Muscle layer of colon (tissue), 2 donors: ENCODE results near the gene LRRC75B.
"Not testable (repeated sequence)": the region's sequence is repeated elsewhere in the genome, so short reads cannot be mapped to it uniquely, and the experiment has no call there.

Experiments
- H3K27ac ChIP-seq: one replicate; pipeline ENCODE4 v1.7.0; 2013; ENCODE audit warnings: low read depth, mild to moderate bottlenecking, low read length, moderate library complexity
- H3K27me3 ChIP-seq, 2 donors: one replicate each; pipeline ENCODE4 v1.7.0; 2013; ENCODE audit warnings: low read length in 2 of 2, mild to moderate bottlenecking in 2 of 2; ENCODE audit not compliant: insufficient read depth in 2 of 2, control insufficient read depth in 1 of 2
- H3K36me3 ChIP-seq: one replicate; pipeline ENCODE4 v1.7.0; 2013; ENCODE audit warnings: mild to moderate bottlenecking, low read length; ENCODE audit not compliant: insufficient read depth
- H3K4me1 ChIP-seq: one replicate; pipeline ENCODE4 v1.7.0; 2013; ENCODE audit warnings: mild to moderate bottlenecking, low read length; ENCODE audit not compliant: insufficient read depth
- H3K4me3 ChIP-seq, 2 donors: one replicate each; pipeline ENCODE4 v1.7.0; 2013; ENCODE audit warnings: low read length in 2 of 2, low read depth in 1 of 2, mild to moderate bottlenecking in 1 of 2, moderate library complexity in 1 of 2
- H3K9ac ChIP-seq: one replicate; pipeline ENCODE4 v1.7.0; 2013; ENCODE audit warnings: low read length
- H3K9me3 ChIP-seq: one replicate; pipeline ENCODE4 v1.7.0; 2013; ENCODE audit warnings: mild to moderate bottlenecking, low read length
- donor health status: abdominal sarcoma.
- donor health status: Adenocarcinoma of cecum.

Gene LRRC75B

GRCh38 chr22:24592851-24593558, at the start of gene LRRC75B:
LRRC75B (minus strand) TSS chr22:24593073; CDS start chr22:24593039, 34 bp downstream.
- Histone ChIP-seq H3K9ac (peak within 1 kb of the TSS; percentile 49), H3K27ac (peak within 1 kb of the TSS; percentile 82)

GRCh38 chr22:24642307-24642706, 49.4 kb upstream of the LRRC75B start:
- not testable (repeated sequence) for H3K9ac ChIP-seq, H3K27ac ChIP-seq, H3K36me3 ChIP-seq, H3K4me3 ChIP-seq, H3K4me1 ChIP-seq, H3K27me3 ChIP-seq, H3K9me3 ChIP-seq

More at GRCh38 chr22:24592851-24593558, at the start of gene LRRC75B:
- peaks cover 11% of the 10 kb centered on the region for H3K36me3 ChIP-seq
- H3K9me3 ChIP-seq, result no peaks in the 10 kb centered on the region
- H3K4me1 ChIP-seq, result peaks cover 20% of the 10 kb centered on the region
- H3K27me3 ChIP-seq, result no peaks in the 10 kb centered on the region
- H3K4me3 ChIP-seq, result peak within 1 kb of the TSS; percentile 61 to 68

GRCh38 chr22:24636513-24636912, 43.6 kb upstream of the LRRC75B start:
- not testable (repeated sequence) for H3K9ac ChIP-seq, H3K9me3 ChIP-seq, H3K4me1 ChIP-seq, H3K27me3 ChIP-seq, H3K36me3 ChIP-seq, H3K4me3 ChIP-seq, H3K27ac ChIP-seq

GRCh38 chr22:24634776-24635389, 42.0 kb upstream of the LRRC75B start:
- not testable (repeated sequence) for H3K4me1 ChIP-seq, H3K36me3 ChIP-seq, H3K27me3 ChIP-seq, H3K27ac ChIP-seq, H3K9ac ChIP-seq, H3K9me3 ChIP-seq, H3K4me3 ChIP-seq

- not testable (repeated sequence) for H3K4me1 ChIP-seq, H3K9ac ChIP-seq, H3K27me3 ChIP-seq, H3K27ac ChIP-seq, H3K36me3 ChIP-seq, H3K4me3 ChIP-seq, H3K9me3 ChIP-seq
These were observed 40.6 kb upstream of the LRRC75B start for GRCh38 chr22:24633231-24634023.

GRCh38 chr22:24632642-24633041, 39.8 kb upstream of the LRRC75B start:
- not testable (repeated sequence) for H3K36me3 ChIP-seq, H3K9ac ChIP-seq, H3K4me1 ChIP-seq, H3K4me3 ChIP-seq, H3K27me3 ChIP-seq, H3K9me3 ChIP-seq, H3K27ac ChIP-seq

- H3K4me1 ChIP-seq, H3K9ac ChIP-seq, H3K4me3 ChIP-seq, H3K9me3 ChIP-seq, H3K27me3 ChIP-seq, H3K36me3 ChIP-seq, H3K27ac ChIP-seq: not testable (repeated sequence)
These were observed 38.7 kb upstream of the LRRC75B start for GRCh38 chr22:24631430-24632122.

- H3K4me1 ChIP-seq, result not testable (repeated sequence)
These were observed 38.0 kb upstream of the LRRC75B start for GRCh38 chr22:24630812-24631427.

GRCh38 chr22:24629069-24629468, 36.2 kb upstream of the LRRC75B start:
- H3K9ac ChIP-seq, H3K4me3 ChIP-seq, H3K9me3 ChIP-seq: not testable (repeated sequence)

More at GRCh38 chr22:24630812-24631427, 38.0 kb upstream of the LRRC75B start:
- H3K4me3 ChIP-seq, H3K27me3 ChIP-seq, H3K9ac ChIP-seq, H3K36me3 ChIP-seq, H3K27ac ChIP-seq, H3K9me3 ChIP-seq: not testable (repeated sequence)

GRCh38 chr22:24627911-24628310, 35.0 kb upstream of the LRRC75B start:
- not testable (repeated sequence) for H3K27ac ChIP-seq, H3K36me3 ChIP-seq, H3K4me3 ChIP-seq

More at GRCh38 chr22:24629069-24629468, 36.2 kb upstream of the LRRC75B start:
- not testable (repeated sequence) for H3K4me1 ChIP-seq, H3K27me3 ChIP-seq, H3K27ac ChIP-seq, H3K36me3 ChIP-seq

GRCh38 chr22:24622596-24622995, 29.7 kb upstream of the LRRC75B start:
- not testable (repeated sequence) for H3K9me3 ChIP-seq, H3K36me3 ChIP-seq, H3K27me3 ChIP-seq, H3K27ac ChIP-seq, H3K9ac ChIP-seq, H3K4me1 ChIP-seq, H3K4me3 ChIP-seq

More at GRCh38 chr22:24627911-24628310, 35.0 kb upstream of the LRRC75B start:
- not testable (repeated sequence) for H3K27me3 ChIP-seq, H3K4me1 ChIP-seq, H3K9me3 ChIP-seq, H3K9ac ChIP-seq
